GM12873 (cell line): ENCODE results near the gene GRPEL2.

Source experiments
- CTCF ChIP-seq: IDR thresholded peaks from 2 replicates; pipeline ENCODE4 v1.5.1; 2012; ENCODE audit warnings: low read depth, mild to moderate bottlenecking, moderate library complexity, low read length, control low read depth; ENCODE audit not compliant: insufficient read depth; ENCODE audit errors: missing control alignments

Gene GRPEL2

GRCh38 chr5:149357370-149358293 is 12.3 kb downstream of the GRPEL2 start, which contains the start of gene PCYOX1L:
TSS of gene PCYOX1L (plus strand) at chr5:149358046. CDS start at chr5:149358069, 23 bp downstream.
- TF ChIP-seq CTCF: no peak

GRCh38 chr5:149358294-149358651 is 13.0 kb downstream of the GRPEL2 start:
- no peak for TF ChIP-seq CTCF

- no peak for TF ChIP-seq CTCF
Measured at GRCh38 chr5:149358868-149359495, 13.7 kb downstream of the GRPEL2 start.

GRCh38 chr5:149360272-149360671 is 15.0 kb downstream of the GRPEL2 start:
- TF ChIP-seq CTCF: no peak

GRCh38 chr5:149362541-149362940 is 17.2 kb downstream of the GRPEL2 start:
- TF ChIP-seq CTCF: no peak

GRCh38 chr5:149363358-149363757 is 18.1 kb downstream of the GRPEL2 start:
- no peak for TF ChIP-seq CTCF

- TF ChIP-seq CTCF: no peak
Measured at GRCh38 chr5:149363936-149364335, 18.6 kb downstream of the GRPEL2 start.
